GM12892 (cell line): ENCODE results near the gene PAOX.
"Not testable (repeated sequence)": the region's sequence is repeated elsewhere in the genome, so short reads cannot be mapped to it uniquely, and the experiment has no call there.

Experiments
- DNase-seq: peaks from one replicate; pipeline ENCODE4 v3.0.0; 2011; ENCODE audit not compliant: insufficient read length
- FAIRE-seq: peaks from 2 replicates; lab custom pipeline; 2011; peaks lifted over from hg19 to GRCh38; lab: Jason Lieb, UNC
- POLR2A ChIP-seq: IDR thresholded peaks from 2 replicates; pipeline ENCODE4 v1.6.1; 2011; ENCODE audit warnings: low read depth, low read length, control low read depth
- POLR2AphosphoS5 ChIP-seq: IDR thresholded peaks from 2 replicates; pipeline ENCODE4 v1.6.1; 2011; ENCODE audit warnings: low read depth, low read length, control low read depth
- TAF1 ChIP-seq: IDR thresholded peaks from 2 replicates; pipeline ENCODE4 v1.6.1; 2011; ENCODE audit warnings: low read depth, mild to moderate bottlenecking, control low read depth, low read length, borderline replicate concordance

Gene PAOX

DNA sequence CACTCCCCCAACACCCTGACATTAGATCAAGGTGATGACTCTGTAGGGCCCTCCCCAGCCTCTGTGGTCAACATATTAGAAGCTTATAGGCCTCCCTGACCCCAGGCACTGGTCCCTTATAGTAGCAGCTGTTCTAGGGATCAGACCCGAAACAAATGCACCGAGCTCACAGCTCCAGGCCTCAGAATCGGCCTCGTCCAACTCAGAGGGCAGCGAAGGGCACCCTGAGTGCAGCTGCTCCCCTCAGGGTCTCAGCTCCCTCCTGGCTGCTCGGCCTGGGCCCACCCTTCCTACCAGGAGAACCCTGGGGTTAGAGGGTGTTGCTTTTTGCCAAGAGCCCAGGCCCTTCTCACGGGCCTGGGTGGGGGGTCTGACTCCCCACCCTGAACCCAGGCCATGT is 10.9 kb upstream of the PAOX start:
- DNase-seq (no peak), FAIRE-seq (no peak)
- TF ChIP-seq POLR2AphosphoS5 (no peak), POLR2A (no peak), TAF1 (no peak)

DNA sequence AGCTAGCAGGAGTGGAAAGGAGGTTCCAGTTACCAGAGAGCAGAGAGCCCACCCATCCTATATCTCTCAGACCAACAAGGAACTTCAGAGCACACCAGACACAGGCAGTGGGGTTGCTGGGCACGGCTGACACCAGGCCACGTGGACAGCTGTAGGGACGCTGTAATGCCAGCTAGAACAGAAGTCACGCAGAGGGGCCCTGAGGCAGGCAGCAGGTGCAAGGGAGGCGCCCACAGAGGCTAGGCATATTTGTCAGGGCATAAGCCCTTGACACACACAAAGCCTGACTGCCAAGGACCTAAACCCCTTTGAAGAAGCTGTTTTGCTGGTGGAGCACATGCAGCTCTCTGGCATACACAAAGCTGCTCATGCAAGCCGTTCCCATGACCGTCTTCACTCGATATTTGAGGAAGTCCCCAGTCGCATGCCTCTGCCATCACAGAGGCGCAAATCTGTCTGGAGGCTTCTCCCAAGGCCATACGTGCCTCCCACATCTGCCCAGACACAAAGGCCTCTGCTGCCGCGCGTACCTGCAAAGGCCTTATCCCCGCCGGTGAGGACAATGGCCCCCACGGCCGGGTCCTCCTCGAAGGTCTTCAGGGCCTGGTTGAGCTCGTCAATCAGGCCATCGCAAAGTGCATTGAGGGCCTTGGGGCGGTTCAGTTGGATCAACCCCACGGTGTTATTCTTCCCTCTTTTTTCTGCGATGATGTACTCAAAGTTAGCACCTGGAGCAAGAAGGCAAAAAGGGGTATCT is 8.9 kb upstream of the PAOX start:
- no peak for TF ChIP-seq POLR2A
- FAIRE-seq (no peak), DNase-seq (no peak)

DNA sequence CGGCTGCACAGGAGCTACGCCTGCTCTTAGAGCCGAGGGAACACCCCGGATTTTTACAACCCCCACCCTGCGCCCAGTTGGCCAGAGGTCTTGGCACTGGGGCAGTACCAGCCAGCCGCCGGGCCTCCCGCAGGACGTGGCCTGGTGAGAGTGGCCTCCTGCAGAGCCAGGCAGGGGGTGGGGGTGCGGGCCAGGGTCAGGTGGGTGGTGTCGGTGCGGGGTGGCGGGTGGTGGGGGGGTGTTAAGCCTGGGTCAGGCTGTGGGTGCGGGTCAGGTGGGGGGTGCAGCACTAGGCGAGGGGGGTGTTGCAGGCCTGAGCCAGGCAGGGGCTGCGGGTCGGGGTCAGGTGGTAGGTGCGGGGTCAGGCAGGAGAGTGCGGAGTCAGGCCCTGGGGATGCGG is 6.6 kb upstream of the PAOX start:
- FAIRE-seq: no peak
- DNase-seq: no peak
- TF ChIP-seq POLR2AphosphoS5: no peak
- TF ChIP-seq TAF1: no peak
- TF ChIP-seq POLR2A: no peak

DNA sequence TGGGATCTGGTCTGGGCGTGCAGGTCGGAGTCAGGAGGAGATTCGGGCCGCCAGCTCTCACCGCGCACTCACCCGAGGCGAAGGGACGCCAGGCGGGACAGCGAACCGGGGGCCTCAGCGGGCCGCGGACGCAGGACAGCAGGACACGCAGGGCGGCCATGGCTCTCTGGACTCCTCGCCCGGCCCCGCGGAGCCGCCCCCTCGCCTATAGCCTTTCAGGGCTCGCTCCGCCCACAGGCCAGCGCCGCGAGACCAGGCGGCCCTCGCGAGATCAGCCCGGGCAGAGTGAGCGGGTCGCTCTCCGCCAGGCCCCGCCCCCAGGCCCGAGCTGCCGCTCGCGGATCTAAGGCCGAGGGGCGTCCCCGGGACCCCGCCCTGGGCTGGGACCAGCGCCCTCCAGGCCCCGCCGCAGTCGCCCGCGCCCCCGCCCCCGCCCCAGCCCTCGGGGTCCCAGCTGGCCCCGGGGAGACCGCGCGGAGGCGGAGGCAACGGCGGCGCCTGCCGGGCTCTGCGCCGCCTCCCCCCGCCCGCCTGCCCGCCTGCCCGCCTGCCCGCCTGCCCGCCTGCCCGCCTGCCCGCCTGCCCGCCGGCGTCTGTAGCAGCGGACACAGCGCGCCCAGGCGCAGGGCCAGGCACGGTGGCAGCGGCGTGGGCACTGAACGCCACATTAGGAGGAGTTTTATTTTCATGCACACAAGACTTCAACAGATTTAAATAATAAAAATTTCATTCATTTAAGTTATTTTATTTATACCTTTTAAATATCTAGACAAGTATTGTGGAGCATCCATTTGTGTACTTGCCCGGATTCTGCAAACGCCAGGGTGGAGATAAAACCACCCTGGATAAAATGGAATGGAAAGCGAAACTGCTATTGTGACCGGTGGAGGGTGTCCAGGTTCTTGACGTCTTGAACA is 5.6 kb upstream of the PAOX start, which contains the start of gene ECHS1:
ECHS1 (minus strand) TSS at position 181 of the 917 bp plus-strand sequence; CDS start at position 160, 21 bp downstream.
- FAIRE-seq: peak; percentile 94
- peak; percentile 100 for DNase-seq
- TF ChIP-seq POLR2AphosphoS5 (peak; percentile 84), POLR2A (peak; percentile 90; the same call in 1 of the 2 replicates), TAF1 (peak; percentile 50; the same call in 1 of the 2 replicates)

DNA sequence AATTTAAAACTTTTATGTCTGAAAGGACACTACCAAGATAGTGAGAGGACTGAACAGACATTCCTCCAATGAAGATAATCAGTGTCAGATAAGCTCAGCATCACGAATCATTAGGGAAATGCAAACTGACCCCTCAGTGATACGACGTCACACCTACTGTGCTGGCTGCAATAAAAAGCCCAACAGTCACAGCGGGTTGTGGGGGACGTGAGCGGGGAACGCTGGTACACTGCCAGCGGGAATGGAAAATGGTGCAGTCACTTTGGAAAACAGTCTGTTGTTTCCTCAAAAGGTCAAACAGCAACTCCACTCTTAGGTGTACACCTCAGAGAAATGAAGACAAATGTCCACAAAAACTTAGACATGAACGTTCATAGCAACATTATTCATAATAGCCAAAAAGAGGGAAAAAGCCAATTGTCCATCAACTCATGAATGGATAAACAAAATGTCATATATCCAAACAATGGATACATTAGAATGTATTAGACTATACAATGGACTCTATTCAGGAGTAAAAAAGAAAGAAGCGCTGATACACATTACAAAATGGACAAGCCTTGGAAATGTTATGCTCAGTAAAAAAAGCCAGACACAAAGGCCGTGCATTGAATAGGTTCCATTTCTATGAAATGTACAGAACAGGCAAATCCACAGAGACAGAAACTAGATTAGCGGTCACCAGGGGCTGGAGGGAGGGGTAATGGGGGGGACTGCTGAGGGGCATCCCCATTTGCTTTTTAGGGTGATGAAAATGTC is 3.5 kb upstream of the PAOX start:
- TF ChIP-seq POLR2A (no peak), TAF1 (no peak), POLR2AphosphoS5 (no peak)
- FAIRE-seq: no peak
- no peak for DNase-seq

DNA sequence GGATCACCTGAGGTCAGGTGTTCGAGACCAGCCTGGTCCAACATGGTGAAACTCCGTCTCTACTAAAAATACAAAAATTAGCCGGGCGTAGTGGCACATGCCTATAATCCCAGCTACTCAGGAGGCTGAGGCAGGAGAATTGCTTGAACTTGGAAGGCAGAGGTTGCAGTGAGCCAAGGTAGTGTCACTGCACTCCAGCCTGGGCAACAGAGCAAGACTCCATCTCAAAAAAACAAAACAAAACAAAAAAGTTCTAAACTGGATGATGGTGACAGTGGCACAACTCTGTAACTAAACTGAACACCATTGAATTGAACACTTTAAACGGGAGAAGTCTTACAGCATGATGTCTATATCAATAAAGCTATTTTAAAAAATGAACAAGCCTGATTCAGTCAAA is 2.9 kb upstream of the PAOX start:
- not testable (repeated sequence) for FAIRE-seq, DNase-seq

DNA sequence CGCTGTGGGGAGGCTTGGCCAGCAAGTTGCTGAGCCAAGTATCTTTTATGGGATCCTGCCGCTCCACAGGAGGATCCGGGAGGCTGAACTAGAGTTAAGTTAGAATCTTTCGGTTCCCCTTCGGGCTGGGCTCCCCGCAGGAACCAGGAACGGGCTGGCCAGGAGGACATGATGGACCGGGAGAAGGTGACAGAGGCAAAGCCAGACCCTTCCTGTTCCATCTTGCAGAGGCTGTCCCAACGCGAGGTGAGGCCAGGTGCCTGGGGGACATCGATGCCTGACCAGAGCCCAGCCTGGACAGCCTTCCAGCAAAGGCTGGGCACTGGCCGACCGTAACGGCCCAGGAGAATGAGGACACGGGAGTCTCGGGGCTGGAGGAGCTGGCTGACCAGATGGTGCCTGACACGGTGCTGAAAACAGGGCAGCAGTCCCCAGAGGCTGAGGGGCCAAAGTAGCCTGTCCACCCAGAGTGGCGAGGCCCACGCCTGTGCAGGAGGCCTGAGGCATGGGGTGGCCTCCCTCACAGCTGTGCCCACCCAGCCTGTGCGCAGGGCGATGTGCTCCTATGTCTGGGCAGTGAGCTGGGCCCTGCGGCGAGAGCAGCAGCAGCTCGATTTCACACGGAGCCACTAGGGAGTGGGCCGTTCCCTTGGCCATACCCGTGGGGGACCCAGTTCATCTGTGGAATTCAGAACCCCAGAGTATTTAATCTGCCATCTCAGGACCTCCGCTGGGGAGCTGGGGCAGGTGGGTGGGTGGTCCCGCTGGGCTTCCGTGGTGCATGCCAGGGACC is 1.8 kb upstream of the PAOX start:
- no peak for FAIRE-seq
- TF ChIP-seq TAF1 (no peak), POLR2AphosphoS5 (no peak), POLR2A (no peak)

DNA sequence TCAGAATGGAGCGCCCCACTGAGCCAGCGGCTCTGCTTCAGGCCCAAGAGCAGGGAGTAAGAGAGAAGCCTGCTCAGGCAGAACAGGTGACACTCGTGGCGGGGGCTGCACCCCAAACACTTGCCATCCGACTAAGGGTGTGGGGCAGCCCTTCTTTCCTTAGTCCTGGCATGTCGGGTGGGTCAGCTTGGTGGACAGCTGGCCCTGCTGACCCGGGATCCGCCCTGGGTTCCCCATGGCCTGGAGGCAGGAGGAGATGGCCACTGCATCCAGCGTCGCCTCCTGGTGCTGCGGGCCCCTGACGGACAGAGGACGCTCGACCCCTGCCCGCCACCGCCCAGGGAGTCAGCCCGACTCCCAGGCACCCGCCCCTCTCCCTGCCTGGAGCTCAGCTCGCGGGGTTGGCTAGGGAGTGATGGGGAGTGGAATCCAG is 1.2 kb upstream of the PAOX start:
- FAIRE-seq (no peak), DNase-seq (no peak)
- TF ChIP-seq TAF1 (no peak), POLR2AphosphoS5 (no peak), POLR2A (no peak)

More for the DNA sequence above, 1.8 kb upstream of the PAOX start:
- DNase-seq: no peak

DNA sequence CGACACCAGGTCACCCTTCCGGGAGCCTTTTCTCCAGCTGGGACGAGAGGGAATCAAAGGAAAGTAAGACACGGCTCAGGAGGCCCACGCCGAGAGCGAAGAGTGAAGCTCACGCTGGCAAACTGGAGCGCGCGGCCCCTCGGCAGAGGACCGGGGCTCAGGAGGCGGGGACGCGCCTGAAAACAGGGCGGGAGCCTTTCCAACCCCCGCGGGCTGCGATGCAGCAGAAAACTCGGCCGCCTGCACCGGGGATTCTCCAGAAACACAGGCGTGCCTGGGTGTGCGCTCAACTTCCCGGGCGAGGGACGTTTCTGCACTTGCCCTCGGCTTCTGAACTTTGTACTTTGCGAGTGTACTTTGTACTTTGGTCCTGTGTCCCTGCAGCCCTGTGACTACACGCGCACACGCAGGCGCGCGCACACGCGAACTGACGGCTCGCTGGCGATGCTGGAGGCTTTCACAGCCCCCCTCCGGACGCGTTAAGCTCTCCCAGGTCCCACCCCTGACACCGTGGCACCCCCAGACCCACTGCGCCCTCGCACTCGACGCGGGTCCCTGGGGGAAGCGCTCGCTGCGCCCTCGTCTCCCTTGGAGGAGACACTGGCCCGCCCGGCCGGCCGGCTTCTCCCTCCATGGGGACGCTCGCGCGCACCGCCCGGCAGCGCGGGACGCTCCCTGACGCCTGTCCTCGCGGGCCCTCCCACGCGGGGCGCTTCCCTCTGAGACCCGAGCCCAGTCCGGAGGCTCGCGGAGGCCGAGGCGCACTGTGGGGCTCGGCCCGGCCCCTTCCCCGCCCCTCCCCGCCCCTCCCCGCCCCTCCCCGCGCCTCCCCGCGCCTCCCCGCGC is 588 bp upstream of the PAOX start:
- peak; percentile 67 for DNase-seq
- FAIRE-seq: peak; percentile 79
- TF ChIP-seq TAF1: no peak
- TF ChIP-seq POLR2AphosphoS5: no peak
- no peak for TF ChIP-seq POLR2A
